Liver (tissue), 9 donors: Measurements from ENCODE around the gene DDX11. TPM values are rescaled to one million over a fixed set of nuclear protein-coding genes. Genes with fewer than 3 reads are reported as not detected.

Experiments used
- DNase-seq: peaks from one replicate; pipeline ENCODE4 v3.0.0-alpha.2; 2017; ENCODE audit warnings: low spot score
- H3K27ac ChIP-seq, 2 donors: one replicate each; pipeline ENCODE4 v1.7.0; 2013; ENCODE audit warnings: inconsistent platforms in 2 of 2, low read length in 2 of 2, control low read depth in 1 of 2, low read depth in 1 of 2, mild to moderate bottlenecking in 1 of 2
- H3K27me3 ChIP-seq, 4 donors: one replicate each; pipeline versions ENCODE4 v1.6.1 to v1.7.0; 2013; ENCODE audit warnings: low read length in 3 of 4, inconsistent platforms in 1 of 4, mild to moderate bottlenecking in 1 of 4, moderate library complexity in 1 of 4; ENCODE audit not compliant: control insufficient read depth in 4 of 4, insufficient read depth in 4 of 4
- H3K36me3 ChIP-seq, 4 donors: one replicate each; pipeline versions ENCODE4 v1.6.1 to v1.7.0; 2013; ENCODE audit warnings: low read length in 3 of 4, mild to moderate bottlenecking in 3 of 4, low read depth in 1 of 4, moderate library complexity in 1 of 4; ENCODE audit not compliant: control insufficient read depth in 4 of 4, insufficient read depth in 3 of 4
- H3K4me1 ChIP-seq, 4 donors: one replicate each; pipeline versions ENCODE4 v1.6.1 to v1.7.0; 2013; ENCODE audit warnings: low read length in 3 of 4, mild to moderate bottlenecking in 3 of 4, moderate library complexity in 1 of 4; ENCODE audit not compliant: control insufficient read depth in 4 of 4, insufficient read depth in 4 of 4
- H3K4me3 ChIP-seq, 3 donors: one replicate each; pipeline versions ENCODE4 v1.6.1 to v1.7.0; 2013; ENCODE audit warnings: low read length in 3 of 3, control low read depth in 1 of 3, low read depth in 1 of 3, mild to moderate bottlenecking in 1 of 3
- H3K9ac ChIP-seq, 2 donors: one replicate each; pipeline ENCODE4 v1.7.0; 2013; ENCODE audit warnings: low read length in 2 of 2, mild to moderate bottlenecking in 2 of 2, moderate library complexity in 2 of 2, control low read depth in 1 of 2, low read depth in 1 of 2
- H3K9me3 ChIP-seq, 4 donors: one replicate each; pipeline versions ENCODE4 v1.6.1 to v1.7.0; 2013; ENCODE audit warnings: low read length in 3 of 4; ENCODE audit not compliant: control insufficient read depth in 4 of 4
- ATF3 ChIP-seq: IDR thresholded peaks from 2 replicates; pipeline ENCODE4 v1.6.1; 2016; ENCODE audit warnings: antibody characterized with exemption
- CTCF ChIP-seq: fragments of 150-350 bp; IDR thresholded peaks from 2 replicates; pipeline ENCODE4 v1.5.1; 2017; ENCODE audit warnings: improper control_type of control experiment, low read depth, low read length; ENCODE audit not compliant: missing input control
- EGR1 ChIP-seq, 2 donors: IDR thresholded peaks; 2 replicates each; pipeline ENCODE4 v1.6.1; 2016 to 2018; ENCODE audit warnings: antibody characterized with exemption in 2 of 2, low read depth in 2 of 2
- FOXA1 ChIP-seq: IDR thresholded peaks from 2 replicates; pipeline ENCODE4 v1.6.1; 2016; ENCODE audit warnings: antibody characterized with exemption
- FOXA2 ChIP-seq: IDR thresholded peaks from 2 replicates; pipeline ENCODE4 v1.6.1; 2016; ENCODE audit warnings: antibody characterized with exemption
- GABPA ChIP-seq, 2 donors: IDR thresholded peaks in 1 of 2; conservative IDR thresholded peaks in 1 of 2; 2 replicates each; pipeline ENCODE4 v1.6.1; 2016; ENCODE audit warnings: antibody characterized with exemption in 2 of 2, mild to moderate bottlenecking in 1 of 2, moderate library complexity in 1 of 2
- HNF4A ChIP-seq, 2 donors: conservative IDR thresholded peaks; 2 replicates each; pipeline ENCODE4 v1.6.1; 2016; ENCODE audit warnings: antibody characterized with exemption in 2 of 2, mild to moderate bottlenecking in 2 of 2
- HNF4G ChIP-seq: IDR thresholded peaks from 2 replicates; pipeline ENCODE4 v1.6.1; 2016; ENCODE audit warnings: antibody characterized with exemption
- JUND ChIP-seq, 2 donors: IDR thresholded peaks; 2 replicates each; pipeline ENCODE4 v1.6.1; 2016; ENCODE audit warnings: antibody characterized with exemption in 2 of 2
- MAX ChIP-seq: IDR thresholded peaks from 2 replicates; pipeline ENCODE4 v1.6.1; 2016; ENCODE audit warnings: antibody characterized with exemption
- NR2F2 ChIP-seq: IDR thresholded peaks from 2 replicates; pipeline ENCODE4 v1.6.1; 2016; ENCODE audit warnings: antibody characterized with exemption
- RAD21 ChIP-seq, 2 donors: IDR thresholded peaks; 2 replicates each; pipeline ENCODE4 v1.6.1; 2016; ENCODE audit warnings: antibody characterized with exemption in 2 of 2, mild to moderate bottlenecking in 2 of 2
- REST ChIP-seq: IDR thresholded peaks from 2 replicates; pipeline ENCODE4 v1.6.1; 2016; ENCODE audit warnings: antibody characterized with exemption, mild to moderate bottlenecking
- RXRA ChIP-seq, 2 donors: IDR thresholded peaks; 2 replicates each; pipeline ENCODE4 v1.6.1; 2017 to 2018; ENCODE audit warnings: antibody characterized with exemption in 2 of 2, mild to moderate bottlenecking in 1 of 2
- SP1 ChIP-seq: IDR thresholded peaks from 2 replicates; pipeline ENCODE4 v1.6.1; 2018; ENCODE audit warnings: antibody characterized with exemption, mild to moderate bottlenecking
- TAF1 ChIP-seq: conservative IDR thresholded peaks from 2 replicates; pipeline ENCODE4 v1.6.1; 2016; ENCODE audit warnings: antibody characterized with exemption, mild to moderate bottlenecking
- YY1 ChIP-seq: IDR thresholded peaks from 2 replicates; pipeline ENCODE4 v1.6.1; 2016; ENCODE audit warnings: antibody characterized with exemption, mild to moderate bottlenecking
- ZBTB33 ChIP-seq: IDR thresholded peaks from 2 replicates; pipeline ENCODE4 v1.6.1; 2016; ENCODE audit warnings: antibody characterized with exemption
- WGBS: extraction: QIAGEN DNeasy Blood & Tissue Kit; methylation state at CpG from one replicate; pipeline ENCODE4 v1.1.7; 2013; 5-methylcytosine and 5-hydroxymethylcytosine counted together
- polyA plus RNA-seq, 2 donors: library from polyadenylated mRNA; stranded (reverse) in 1 of 2; unstranded in 1 of 2; fragments of 200-250 nt in 1 of 2; fragments of >200 nt in 1 of 2; fragmentation: Nextera tagmentation in 1 of 2; extraction: Ambion mirVana in 1 of 2; gene quantifications; one replicate each; pipeline versions ENCODE4 v1.2.1 to v1.2.3, GENCODE V29; 2013 to 2015
- total RNA-seq, 2 donors: library from RNA; depleted of rRNA; stranded (reverse); fragments of >200 nt; gene quantifications; one replicate each; pipeline ENCODE4 v1.2.3, GENCODE V29; 2014
- donor health status: healthy.
- donor health status: healthy.
- donor health status: healthy.
- donor health status: healthy.
- donor health status: healthy.

DDX11 gene
- total and polyA plus RNA-seq, 4 donors: 4.4 to 20.9 (median 9.3) TPM

- Histone ChIP-seq H3K9ac (no peak overlapping the region), H3K27me3 (no peaks in the 10 kb centered on the region), H3K36me3 (no peaks in the 10 kb centered on the region), H3K4me1 (no peaks in the 10 kb centered on the region), H3K9me3 (no peaks in the 10 kb centered on the region), H3K27ac (no peak overlapping the region), H3K4me3 (no peak overlapping the region)
- TF ChIP-seq SP1 (no peak), RXRA (IDR thresholded peaks at IDR 0.05) (no peak), FOXA1 (no peak), HNF4G (no peak), HNF4A (conservative IDR thresholded peaks at IDR 0.05) (no peak), YY1 (no peak), CTCF (no peak), TAF1 (no peak), EGR1 (IDR thresholded peaks at IDR 0.05; ENCODE audit: low read depth in 2 of 2) (no peak), GABPA (IDR thresholded peaks at IDR 0.05 in 1 of 2, conservative IDR thresholded peaks at IDR 0.05 in 1 of 2) (no peak), ZBTB33 (no peak), RAD21 (IDR thresholded peaks at IDR 0.05) (no peak), REST (no peak), NR2F2 (no peak), MAX (no peak), JUND (IDR thresholded peaks at IDR 0.05) (no peak), FOXA2 (no peak), ATF3 (no peak)
- WGBS: 91% methylated on average over 6 of the region's 6 CpGs
- DNase-seq: no peak
Observed at GRCh38 chr12:31033681-31034080, 40.0 kb upstream of the DDX11 start.
